Esophagus muscularis mucosa (tissue), 4 donors: ENCODE measurements around the gene CAMK1. TPM values are rescaled to one million over a fixed set of nuclear protein-coding genes. Genes with fewer than 3 reads are reported as not detected.

Experiments
- DNase-seq: peaks from one replicate; pipeline ENCODE4 v3.0.0-alpha.2; 2017; ENCODE audit errors: extremely low spot score
- H3K27ac ChIP-seq, 4 donors: fragments of 200-600 bp; sonication (generic); replicated peaks in 1 of 4; 1 replicate in 3 of 4; 2 replicates in 1 of 4; pipeline ENCODE4 v1.5.1; 2016 to 2019; ENCODE audit warnings: mild to moderate bottlenecking in 1 of 4
- H3K27me3 ChIP-seq, 4 donors: fragments of 200-600 bp; sonication (generic); one replicate each; pipeline versions ENCODE4 v1.5.1 to v1.6.0; 2016 to 2019
- H3K36me3 ChIP-seq, 4 donors: fragments of 200-600 bp; sonication (generic); one replicate each; pipeline ENCODE4 v1.5.1; 2016 to 2019
- H3K4me1 ChIP-seq, 4 donors: fragments of 200-600 bp; sonication (generic); one replicate each; pipeline ENCODE4 v1.5.1; 2016 to 2019
- H3K4me3 ChIP-seq, 4 donors: fragments of 200-600 bp; sonication (generic); 1 replicate in 2 of 4; 2 replicates in 2 of 4; pipeline ENCODE4 v1.5.1; 2016 to 2019; ENCODE audit warnings: mild to moderate bottlenecking in 4 of 4, moderate library complexity in 1 of 4
- H3K9me3 ChIP-seq, 4 donors: fragments of 200-600 bp; sonication (generic); 1 replicate in 3 of 4; 2 replicates in 1 of 4; pipeline ENCODE4 v1.5.1; 2016 to 2019
- CTCF ChIP-seq, 3 experiments: fragments of 200-600 bp in 2 of 3; fragments of 450-650 bp in 1 of 3; sonication (generic) in 2 of 3; IDR thresholded peaks; one replicate each; pipeline ENCODE4 v1.5.1; 2017 to 2019; ENCODE audit warnings: antibody characterized with exemption in 3 of 3, mild to moderate bottlenecking in 2 of 3, moderate library complexity in 1 of 3
- EP300 ChIP-seq: sonication (generic); formaldehyde crosslinking; IDR thresholded peaks from one replicate; pipeline ENCODE4 v1.6.1; 2017; ENCODE audit warnings: antibody characterized with exemption
- POLR2A ChIP-seq: fragments of 450-650 bp; IDR thresholded peaks from one replicate; pipeline ENCODE4 v1.6.1; 2017; ENCODE audit warnings: antibody characterized with exemption, moderate library complexity, mild to moderate bottlenecking, low read depth
- POLR2AphosphoS5 ChIP-seq, 2 donors: sonication (generic); formaldehyde crosslinking; IDR thresholded peaks; one replicate each; pipeline ENCODE4 v1.6.1; 2017; ENCODE audit warnings: antibody characterized with exemption in 2 of 2
- WGBS: methylation state at CpG from one replicate; pipeline ENCODE4 v1.1.5; 2018; 5-methylcytosine and 5-hydroxymethylcytosine counted together
- intact Hi-C: fragments of 100-400 bp; cut with DNase I; formaldehyde crosslinking; loops from one replicate; pipeline ENCODE4 v1.15.1; 2023
- total RNA-seq, 4 donors: library from RNA; depleted of rRNA; stranded (reverse); fragments of >200 nt; gene quantifications; one replicate each; pipeline versions ENCODE4 v1.1.0 to v1.2.1, GENCODE V29; 2016

Gene CAMK1
- total RNA-seq, 4 donors from 2014 or later, result 53.6 to 78.9 (median 70.2) TPM

DNA sequence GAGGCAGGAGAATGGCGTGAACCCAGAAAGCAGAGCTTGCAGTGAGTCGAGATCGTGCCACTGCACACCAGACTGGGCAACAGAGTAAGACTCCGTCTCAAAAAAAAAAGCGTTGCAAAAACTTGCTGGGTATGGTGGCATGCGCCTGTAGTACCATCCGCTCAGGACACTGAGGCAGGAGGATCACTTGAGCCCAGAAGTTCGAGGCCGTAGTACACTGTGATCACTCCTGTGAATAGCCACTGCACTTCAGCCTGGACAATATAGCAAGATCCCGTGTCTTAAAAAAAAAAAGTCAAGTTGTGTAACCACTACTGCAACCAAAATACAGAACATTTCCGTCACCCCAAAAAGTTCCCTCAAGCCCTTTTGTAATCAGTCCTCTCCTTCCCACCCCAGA lies 24.7 kb upstream of the CAMK1 start:
- Histone ChIP-seq H3K36me3 (peaks cover 25 to 56% (median 46%) of the 10 kb centered on the region in 4 donors), H3K27ac (no peak overlapping the region), H3K27me3 (no peaks in the 10 kb centered on the region), H3K4me3 (peak overlapping the region in 1 of 4 donors; percentile 96), H3K9me3 (no peaks in the 10 kb centered on the region), H3K4me1 (peaks cover 22 to 62% (median 50%) of the 10 kb centered on the region in 4 donors)
- TF ChIP-seq CTCF (IDR thresholded peaks at IDR 0.05) (no peak), EP300 (no peak)
- no peak for DNase-seq
- intact Hi-C loops, result loop anchor here (5.0 kb wide), 2 partner anchors 42 to 77 kb away; no protein-coding TSS in a partner anchor
- WGBS, result 91% methylated on average over 11 of the region's 11 CpGs

- DNase-seq, result no peak
- peaks cover 22 to 62% (median 50%) of the 10 kb centered on the region in 4 donors for H3K4me1 ChIP-seq
- H3K27me3 ChIP-seq, result no peaks in the 10 kb centered on the region
- H3K9me3 ChIP-seq, result no peaks in the 10 kb centered on the region
- H3K36me3 ChIP-seq, result peaks cover 22 to 56% (median 43%) of the 10 kb centered on the region in 4 donors
- H3K4me3 ChIP-seq, result peak overlapping the region; percentile 74 to 96 (median 92)
- peak; percentile 70 for TF ChIP-seq POLR2A
- TF ChIP-seq CTCF (IDR thresholded peaks at IDR 0.05), result no peak
- intact Hi-C loops, result loop anchor here (5.0 kb wide), 2 partner anchors 41 to 76 kb away; no protein-coding TSS in a partner anchor
- H3K27ac ChIP-seq, result peak overlapping the region; percentile 94 to 98 (median 97)
- WGBS, result 0% methylated on average over 21 of the region's 23 CpGs
Measured at GRCh38 chr3:9793161-9793781, 23.5 kb upstream of the CAMK1 start.

GRCh38 chr3:9792405-9793160 lies 22.8 kb upstream of the CAMK1 start, which contains the start of the genes ARPC4 and TADA3:
Gene ARPC4 (plus strand): TSS chr3:9793082. CDS start chr3:9793122, 40 bp downstream.
Gene TADA3 (minus strand): TSS chr3:9792473. CDS start chr3:9791466, 1,007 bp downstream.
- peak; percentile 98 for DNase-seq
- H3K4me3 ChIP-seq, result peak within 1 kb of the TSS; percentile 74 to 96 (median 92)
- H3K36me3 ChIP-seq, result peaks cover 20 to 56% (median 39%) of the 10 kb centered on the region in 4 donors
- H3K4me1 ChIP-seq, result peaks cover 22 to 61% (median 50%) of the 10 kb centered on the region in 4 donors
- WGBS, result 0% methylated on average over 14 of the region's 65 CpGs
- TF ChIP-seq POLR2AphosphoS5 (IDR thresholded peaks at IDR 0.05) (peak; percentile 79 to 89), POLR2A (no peak), CTCF (IDR thresholded peaks at IDR 0.05) (peak in 2 of 3 experiments; percentile 22 to 26)
- H3K27me3 ChIP-seq, result no peaks in the 10 kb centered on the region
- peak within 1 kb of the TSS; percentile 94 to 98 (median 97) for H3K27ac ChIP-seq
- no peaks in the 10 kb centered on the region for H3K9me3 ChIP-seq
- intact Hi-C loops, result loop anchor here (5.0 kb wide), 2 partner anchors 40 to 75 kb away; no protein-coding TSS in a partner anchor

GRCh38 chr3:9791790-9792404 lies 22.1 kb upstream of the CAMK1 start:
- intact Hi-C loops, result loop anchor here (2.0 to 5.0 kb wide), 3 partner anchors 17 to 75 kb away; no protein-coding TSS in a partner anchor

More at GRCh38 chr3:9791790-9792404, 22.1 kb upstream of the CAMK1 start:
- Histone ChIP-seq H3K9me3 (no peaks in the 10 kb centered on the region), H3K4me1 (peaks cover 22 to 54% (median 50%) of the 10 kb centered on the region in 4 donors), H3K27me3 (no peaks in the 10 kb centered on the region), H3K36me3 (peaks cover 22 to 58% (median 39%) of the 10 kb centered on the region in 4 donors), H3K4me3 (peak overlapping the region; percentile 74 to 96 (median 92)), H3K27ac (peak overlapping the region; percentile 94 to 98 (median 97))
- 16% methylated on average over 12 of the region's 14 CpGs for WGBS
- DNase-seq, result no peak
- TF ChIP-seq CTCF (IDR thresholded peaks at IDR 0.05) (no peak), EP300 (no peak), POLR2A (no peak), POLR2AphosphoS5 (IDR thresholded peaks at IDR 0.05) (no peak)
